Esophagus (tissue), 2 donors: ENCODE data around the gene HBEGF. TPM values are rescaled to one million over a fixed set of nuclear protein-coding genes. Genes with fewer than 3 reads are reported as not detected.

Experiments used
- H3K27ac ChIP-seq, 2 donors: one replicate each; pipeline ENCODE4 v1.5.1; 2013; ENCODE audit warnings: low read depth in 2 of 2, mild to moderate bottlenecking in 2 of 2, inconsistent platforms in 1 of 2, low read length in 1 of 2, moderate library complexity in 1 of 2
- H3K27me3 ChIP-seq, 2 donors: one replicate each; pipeline ENCODE4 v1.6.1; 2013; ENCODE audit warnings: low read length in 2 of 2, control low read depth in 1 of 2, mild to moderate bottlenecking in 1 of 2; ENCODE audit not compliant: insufficient read depth in 2 of 2, control insufficient read depth in 1 of 2
- H3K36me3 ChIP-seq, 2 donors: one replicate each; pipeline ENCODE4 v1.6.1; 2013; ENCODE audit warnings: low read length in 1 of 2; ENCODE audit not compliant: control insufficient read depth in 2 of 2, insufficient read depth in 2 of 2
- H3K4me1 ChIP-seq, 2 donors: one replicate each; pipeline ENCODE4 v1.6.1; 2013; ENCODE audit warnings: low read length in 1 of 2; ENCODE audit not compliant: control insufficient read depth in 2 of 2, insufficient read depth in 2 of 2
- H3K4me3 ChIP-seq, 2 donors: one replicate each; pipeline ENCODE4 v1.5.1; 2013; ENCODE audit warnings: low read length in 2 of 2, mild to moderate bottlenecking in 2 of 2, low read depth in 1 of 2, moderate library complexity in 1 of 2
- H3K9me3 ChIP-seq, 2 donors: one replicate each; pipeline ENCODE4 v1.6.1; 2013; ENCODE audit warnings: mild to moderate bottlenecking in 2 of 2, low read depth in 1 of 2, low read length in 1 of 2, moderate library complexity in 1 of 2; ENCODE audit not compliant: control insufficient read depth in 2 of 2, insufficient read depth in 1 of 2
- WGBS, 2 donors: extraction: QIAGEN DNeasy Blood & Tissue Kit; methylation state at CpG; one replicate each; pipeline ENCODE4 v1.1.7; 2013; 5-methylcytosine and 5-hydroxymethylcytosine counted together
- polyA plus RNA-seq, 2 donors: library from polyadenylated mRNA; stranded (reverse); fragments of 200-250 nt; gene quantifications; one replicate each; pipeline ENCODE4 v1.2.3, GENCODE V29; 2013
- donor health status: healthy with polysubstance abuse.
- donor health status: Bipolar disorder and iron deficiency.

Gene HBEGF
- polyA plus RNA-seq, result 10 to 100 TPM in 1 of 2 donors, 1 to 10 TPM in 1; 9.3 to 23.5 TPM

DNA sequence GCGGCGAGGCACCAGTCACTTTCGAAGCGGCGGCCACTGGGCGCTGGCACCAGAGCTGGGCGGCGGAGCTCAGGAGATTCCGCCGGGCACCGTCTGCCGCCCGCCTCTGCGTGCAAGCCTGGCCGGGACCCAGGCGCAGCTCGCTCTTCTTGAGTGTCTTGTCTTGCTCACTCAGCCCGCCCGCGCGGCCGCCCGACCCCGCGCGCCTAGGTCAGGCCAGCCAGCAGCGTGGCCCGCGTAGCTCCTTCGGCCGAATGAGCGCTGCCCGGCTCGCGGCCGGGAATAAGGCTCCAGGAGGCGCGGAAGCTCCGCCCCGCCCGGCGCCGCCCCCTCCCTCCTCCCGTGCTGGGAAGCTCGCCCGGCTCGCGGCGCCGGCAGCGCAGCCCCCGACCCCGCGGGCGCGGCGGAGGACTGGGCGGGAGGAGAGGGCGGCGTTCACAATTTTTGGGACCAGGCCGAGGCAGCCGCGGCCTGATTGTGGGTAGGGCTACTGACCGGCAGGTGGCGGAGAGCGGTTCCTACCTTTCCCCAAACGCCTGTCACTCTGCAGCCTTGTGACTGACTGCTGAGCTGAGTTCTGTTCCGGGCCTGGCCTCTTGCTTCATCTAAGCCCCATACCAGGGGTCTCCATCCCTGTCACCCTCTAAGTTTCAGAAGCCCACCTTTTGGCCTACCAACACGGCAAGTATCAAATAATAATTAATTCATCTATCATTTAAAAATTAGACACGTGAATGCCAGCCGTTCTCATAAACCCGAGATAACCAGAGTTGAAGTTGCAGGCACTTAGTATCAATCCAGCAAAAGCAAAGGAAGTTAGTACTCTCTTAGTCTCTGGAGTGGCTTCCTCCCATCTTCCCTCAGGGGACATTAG lies at the start of gene HBEGF:
Gene HBEGF, minus strand, starts transcription at position 256 of the 874 bp plus-strand sequence. CDS start 275 bp downstream, outside the sequence.
- Histone ChIP-seq H3K9me3 (no peaks in the 10 kb centered on the region), H3K4me3 (peak within 1 kb of the TSS; percentile 57 to 76), H3K36me3 (peaks cover 0 to 14% of the 10 kb centered on the region in 2 donors), H3K27me3 (no peaks in the 10 kb centered on the region), H3K27ac (peak within 1 kb of the TSS; percentile 81 to 90), H3K4me1 (peaks cover 3 to 20% of the 10 kb centered on the region in 2 donors)
- 1% methylated on average over 53 to 72 of the region's 72 CpGs for WGBS, 2 donors

DNA sequence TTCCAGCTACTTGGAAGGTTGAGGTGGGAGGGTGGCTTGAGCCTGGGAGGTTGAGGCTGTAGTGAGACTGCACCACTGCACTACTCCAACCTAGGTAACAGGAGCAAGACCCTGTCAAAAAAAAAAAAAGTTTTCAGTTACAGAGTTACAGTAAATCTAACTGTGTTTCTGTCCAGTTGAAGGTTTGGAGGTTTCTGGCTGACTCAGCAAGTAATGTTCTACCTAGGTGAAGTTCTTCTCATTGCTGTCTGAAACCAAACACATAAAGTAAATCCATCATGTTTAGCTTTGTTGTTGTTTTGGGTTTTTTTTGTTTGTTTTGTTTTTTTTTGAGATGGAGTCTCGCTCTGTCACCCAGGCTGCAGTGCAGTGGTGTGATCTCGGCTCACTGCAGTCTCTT lies 47.3 kb upstream of the HBEGF start:
- 91 to 100% methylated on average over 2 of the region's 2 CpGs for WGBS, 2 donors
- H3K36me3 ChIP-seq, result no peaks in the 10 kb centered on the region
- H3K4me3 ChIP-seq, result no peak overlapping the region

DNA sequence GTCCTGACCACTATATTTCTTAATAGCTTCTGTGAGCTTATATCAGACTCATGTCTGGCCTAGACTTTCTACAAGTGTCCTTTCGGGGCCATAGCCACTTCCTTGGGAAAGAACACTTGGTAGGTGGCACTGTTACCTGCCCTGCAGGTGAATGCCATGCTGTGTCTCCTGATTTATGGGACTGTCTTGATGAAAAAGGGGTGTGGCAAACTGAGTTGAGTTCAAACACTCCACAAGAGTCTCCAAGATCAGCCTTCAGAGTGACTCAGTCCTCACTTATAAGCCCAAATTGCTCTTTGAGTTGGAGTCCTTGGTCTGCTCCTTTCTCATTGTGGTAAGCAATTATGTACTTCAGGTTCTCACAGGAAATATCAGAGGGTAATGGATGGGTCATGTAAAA lies 45.3 kb upstream of the HBEGF start:
- Histone ChIP-seq H3K36me3 (no peaks in the 10 kb centered on the region), H3K27me3 (no peaks in the 10 kb centered on the region), H3K4me3 (no peak overlapping the region), H3K27ac (peak overlapping the region; percentile 20 to 34), H3K9me3 (no peaks in the 10 kb centered on the region), H3K4me1 (no peaks in the 10 kb centered on the region)
- WGBS, 2 donors, result 68 to 90% methylated on average over 1 of the region's 1 CpG

More for the DNA sequence above, 47.3 kb upstream of the HBEGF start:
- Histone ChIP-seq H3K27me3 (no peaks in the 10 kb centered on the region), H3K9me3 (no peaks in the 10 kb centered on the region), H3K27ac (no peak overlapping the region), H3K4me1 (no peaks in the 10 kb centered on the region)

GRCh38 chr5:140391312-140391711 lies 44.9 kb upstream of the HBEGF start:
- H3K4me3 ChIP-seq, result no peak overlapping the region
- no peaks in the 10 kb centered on the region for H3K36me3 ChIP-seq
- H3K4me1 ChIP-seq, result no peaks in the 10 kb centered on the region
- no peaks in the 10 kb centered on the region for H3K9me3 ChIP-seq
- H3K27ac ChIP-seq, result peak overlapping the region; percentile 20 to 34
- WGBS, 2 donors, result 68 to 78% methylated on average over 1 of the region's 1 CpG
- H3K27me3 ChIP-seq, result no peaks in the 10 kb centered on the region

- H3K4me1 ChIP-seq, result no peaks in the 10 kb centered on the region
- no peak overlapping the region for H3K27ac ChIP-seq
- 93 to 98% methylated on average over 2 of the region's 2 CpGs for WGBS, 2 donors
- no peaks in the 10 kb centered on the region for H3K36me3 ChIP-seq
- H3K4me3 ChIP-seq, result no peak overlapping the region
- H3K27me3 ChIP-seq, result no peaks in the 10 kb centered on the region
- H3K9me3 ChIP-seq, result no peaks in the 10 kb centered on the region
Measured at GRCh38 chr5:140388052-140388451, 41.6 kb upstream of the HBEGF start.

DNA sequence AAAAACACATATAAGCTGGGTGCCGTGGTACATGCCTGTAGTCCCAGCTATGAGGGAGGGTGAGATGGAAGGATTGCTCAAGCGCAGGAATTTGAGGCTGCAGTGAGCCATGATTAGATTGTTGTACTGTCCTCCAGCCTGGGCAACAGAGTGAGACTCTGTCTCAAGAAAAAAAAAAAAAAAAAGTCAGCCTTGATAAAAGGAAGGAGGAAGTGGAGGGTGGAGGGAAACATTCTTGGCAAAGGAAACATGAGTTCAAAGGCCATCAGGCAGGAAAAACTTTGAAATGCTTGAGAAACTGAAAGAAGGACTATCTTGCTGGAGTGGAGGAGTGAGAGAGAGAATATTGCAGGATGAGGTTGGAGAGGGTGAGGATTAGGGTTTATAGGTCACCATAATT lies 36.9 kb upstream of the HBEGF start:
- H3K27ac ChIP-seq, result no peak overlapping the region
- H3K36me3 ChIP-seq, result no peaks in the 10 kb centered on the region
- no peaks in the 10 kb centered on the region for H3K9me3 ChIP-seq
- no peaks in the 10 kb centered on the region for H3K27me3 ChIP-seq
- no peaks in the 10 kb centered on the region for H3K4me1 ChIP-seq
- H3K4me3 ChIP-seq, result no peak overlapping the region
- 85 to 93% methylated on average over 2 of the region's 2 CpGs for WGBS, 2 donors

DNA sequence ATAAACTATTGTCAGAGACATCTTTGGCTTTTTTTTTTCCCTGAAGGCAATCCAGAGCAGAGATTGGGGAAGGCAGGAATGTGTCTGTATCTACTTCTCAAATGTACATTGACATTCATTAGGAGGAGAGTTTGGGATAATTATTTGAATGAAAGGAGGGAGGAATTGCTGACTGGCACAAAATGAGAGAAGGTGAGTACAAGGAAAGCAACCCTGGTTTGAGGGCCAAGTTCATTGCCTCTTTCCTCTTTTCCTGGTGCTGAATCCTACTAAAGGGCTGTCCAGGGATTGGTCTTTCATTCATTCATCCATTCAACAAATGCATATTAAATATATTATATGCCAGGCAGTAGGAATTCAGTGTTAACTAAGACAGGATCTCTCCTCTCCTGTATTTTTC lies 36.5 kb upstream of the HBEGF start:
- no peak overlapping the region for H3K27ac ChIP-seq
- no peaks in the 10 kb centered on the region for H3K36me3 ChIP-seq
- H3K9me3 ChIP-seq, result no peaks in the 10 kb centered on the region
- no peak overlapping the region for H3K4me3 ChIP-seq
- no peaks in the 10 kb centered on the region for H3K4me1 ChIP-seq
- H3K27me3 ChIP-seq, result no peaks in the 10 kb centered on the region

- WGBS, 2 donors, result 91 to 92% methylated on average over 1 of the region's 1 CpG
- Histone ChIP-seq H3K27me3 (no peaks in the 10 kb centered on the region), H3K36me3 (no peaks in the 10 kb centered on the region), H3K9me3 (no peaks in the 10 kb centered on the region), H3K27ac (no peak overlapping the region), H3K4me1 (no peaks in the 10 kb centered on the region), H3K4me3 (no peak overlapping the region)
Measured at GRCh38 chr5:140381972-140382371, 35.6 kb upstream of the HBEGF start.

- Histone ChIP-seq H3K27me3 (no peaks in the 10 kb centered on the region), H3K4me3 (no peak overlapping the region), H3K9me3 (no peaks in the 10 kb centered on the region), H3K4me1 (no peaks in the 10 kb centered on the region), H3K27ac (no peak overlapping the region), H3K36me3 (no peaks in the 10 kb centered on the region)
- 85 to 91% methylated on average over 4 of the region's 4 CpGs for WGBS, 2 donors
Measured at GRCh38 chr5:140381351-140381750, 34.9 kb upstream of the HBEGF start.

DNA sequence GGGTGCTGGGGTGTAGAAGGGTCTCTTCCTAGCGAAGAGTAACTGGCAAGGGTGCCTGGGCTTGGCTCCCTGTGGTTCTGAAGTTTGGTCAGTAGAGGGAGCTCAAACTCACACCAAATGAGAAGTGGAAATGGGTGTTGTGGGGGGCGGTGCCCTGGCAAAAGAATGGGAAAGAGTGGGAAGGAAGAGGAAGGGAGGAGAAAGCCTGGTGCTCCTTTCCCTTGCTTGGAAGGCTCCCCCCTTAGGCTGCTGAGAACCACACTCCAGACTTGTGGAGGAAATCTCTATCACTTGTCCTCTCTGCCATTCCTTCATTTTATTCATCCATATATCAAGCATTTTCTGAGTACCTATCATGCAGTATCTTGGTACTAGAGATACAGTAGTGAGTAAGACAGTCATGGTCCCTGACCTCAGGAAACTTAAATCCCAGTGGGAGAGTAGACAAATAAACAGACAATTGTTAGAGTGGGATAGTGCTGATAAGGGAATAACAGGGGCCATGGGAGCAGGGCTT lies 26.6 kb upstream of the HBEGF start:
- 3 to 10% methylated on average over 2 of the region's 2 CpGs for WGBS, 2 donors
- Histone ChIP-seq H3K27ac (no peak overlapping the region), H3K4me1 (peaks cover 0 to 1% of the 10 kb centered on the region in 2 donors), H3K4me3 (no peak overlapping the region), H3K9me3 (no peaks in the 10 kb centered on the region), H3K36me3 (no peaks in the 10 kb centered on the region), H3K27me3 (no peaks in the 10 kb centered on the region)
